ENCODE measurements around the gene SCN5A. TPM values are rescaled to one million over a fixed set of nuclear protein-coding genes. Genes with fewer than 3 reads are reported as not detected.

Gene SCN5A
- polyA plus RNA-seq, 1 of the 3 experiments (the other 2 are of a cell fraction): 0.18 TPM

- CTCF ChIA-PET: interaction anchor here (1.8 kb wide), 1 partner anchor 97 kb away, joined by 6 read pairs; no protein-coding TSS in a partner anchor
- Histone ChIP-seq H3K27me3 (ENCODE audit: insufficient read depth) (no peaks in the 10 kb centered on the region), H3K4me2 (no peak overlapping the region), H3K36me3 (replicated peaks in 1 of 2; ENCODE audit: control insufficient read depth in 1 of 2, insufficient read depth in 2 of 2, low read length in 1 of 2) (no peaks in the 10 kb centered on the region), H4K20me1 (ENCODE audit: insufficient read depth) (no peaks in the 10 kb centered on the region), H3K27ac (ENCODE audit: low read depth in 2 of 2, low read length in 1 of 2) (no peak overlapping the region), H3K9ac (no peak overlapping the region), H3F3A (replicated peaks; ENCODE audit: insufficient read depth) (no peaks in the 10 kb centered on the region), H3K9me2 (no peaks in the 10 kb centered on the region), H3K4me1 (ENCODE audit: control insufficient read depth in 1 of 2, insufficient read depth in 2 of 2, low read depth in 1 of 2, low read length in 1 of 2) (peaks cover 0 to 5% of the 10 kb centered on the region in 2 experiments; a peak in 1 of 4 replicates), H2AFZ (ENCODE audit: low read depth) (no peak overlapping the region), H3K79me2 (ENCODE audit: insufficient read depth) (no peaks in the 10 kb centered on the region), H3K9me3 (no peaks in the 10 kb centered on the region), H3K4me3 (ENCODE audit: low read depth in 2 of 2, low read length in 1 of 2) (no peak overlapping the region)
- POLR2A ChIA-PET: no interaction called here
- TF ChIP-seq GATA2 (CRISPR knock-in tag; IDR thresholded peaks at IDR 0.05) (no peak), CHD2 (IDR thresholded peaks at IDR 0.05; ENCODE audit: low read length, partially characterized antibody) (no peak), MXI1 (IDR thresholded peaks at IDR 0.05; ENCODE audit: low read depth, low read length) (no peak), MEF2A (IDR thresholded peaks at IDR 0.05; ENCODE audit: borderline replicate concordance, low read depth) (no peak), TCF12 (IDR thresholded peaks at IDR 0.05) (no peak), NRF1 (IDR thresholded peaks at IDR 0.05; ENCODE audit: low read depth, low read length) (no peak), YY1 (IDR thresholded peaks at IDR 0.05; ENCODE audit: low read depth) (no peak), MAX (IDR thresholded peaks at IDR 0.05; ENCODE audit: low read depth) (no peak), RXRA (IDR thresholded peaks at IDR 0.05; ENCODE audit: borderline replicate concordance, low read depth) (no peak), GABPA (IDR thresholded peaks at IDR 0.05; ENCODE audit: low read depth) (no peak), IRF3 (IDR thresholded peaks at IDR 0.05; ENCODE audit: low read depth, low read length) (no peak), NFIC (IDR thresholded peaks at IDR 0.05; ENCODE audit: borderline replicate concordance) (no peak), POLR2AphosphoS5 (IDR thresholded peaks at IDR 0.05; ENCODE audit: low read depth, low read length) (no peak), FOXM1 (IDR thresholded peaks at IDR 0.05; ENCODE audit: low read depth) (no peak), TEAD4 (IDR thresholded peaks at IDR 0.05; ENCODE audit: borderline replicate concordance, insufficient read depth) (no peak)
- TF ChIP-seq, protein P1, sequence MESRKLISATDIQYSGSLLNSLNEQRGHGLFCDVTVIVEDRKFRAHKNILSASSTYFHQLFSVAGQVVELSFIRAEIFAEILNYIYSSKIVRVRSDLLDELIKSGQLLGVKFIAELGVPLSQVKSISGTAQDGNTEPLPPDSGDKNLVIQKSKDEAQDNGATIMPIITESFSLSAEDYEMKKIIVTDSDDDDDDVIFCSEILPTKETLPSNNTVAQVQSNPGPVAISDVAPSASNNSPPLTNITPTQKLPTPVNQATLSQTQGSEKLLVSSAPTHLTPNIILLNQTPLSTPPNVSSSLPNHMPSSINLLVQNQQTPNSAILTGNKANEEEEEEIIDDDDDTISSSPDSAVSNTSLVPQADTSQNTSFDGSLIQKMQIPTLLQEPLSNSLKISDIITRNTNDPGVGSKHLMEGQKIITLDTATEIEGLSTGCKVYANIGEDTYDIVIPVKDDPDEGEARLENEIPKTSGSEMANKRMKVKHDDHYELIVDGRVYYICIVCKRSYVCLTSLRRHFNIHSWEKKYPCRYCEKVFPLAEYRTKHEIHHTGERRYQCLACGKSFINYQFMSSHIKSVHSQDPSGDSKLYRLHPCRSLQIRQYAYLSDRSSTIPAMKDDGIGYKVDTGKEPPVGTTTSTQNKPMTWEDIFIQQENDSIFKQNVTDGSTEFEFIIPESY (IDR thresholded peaks at IDR 0.05; ENCODE audit: borderline replicate concordance, low read depth): no peak
- DNase-seq: no peak
- WGBS (ENCODE audit: low lambda C conversion rate): 76% methylated on average over 5 of the region's 5 CpGs
Measured at GRCh38 chr3:38618343-38618742, 31.1 kb downstream of the SCN5A start.

- 43% methylated on average over 1 of the region's 5 CpGs for WGBS (ENCODE audit: low lambda C conversion rate)
- ChIA-PET CTCF (interaction anchor here (1.0 to 2.3 kb wide), 3 partner anchors 11 to 96 kb away, joined by 3 to 9 read pairs (median 6); no protein-coding TSS in a partner anchor), POLR2A (no interaction called here)
- H3F3A ChIP-seq (replicated peaks; ENCODE audit: insufficient read depth): no peaks in the 10 kb centered on the region
- TF ChIP-seq TAF1 (IDR thresholded peaks at IDR 0.05; ENCODE audit: borderline replicate concordance, low read depth, low read length): no peak
- TF ChIP-seq GABPA (IDR thresholded peaks at IDR 0.05; ENCODE audit: low read depth): no peak
- no peak for TF ChIP-seq GATA2 (CRISPR knock-in tag; IDR thresholded peaks at IDR 0.05)
- TF ChIP-seq RXRA (IDR thresholded peaks at IDR 0.05; ENCODE audit: borderline replicate concordance, low read depth): no peak
- TF ChIP-seq RFX5 (IDR thresholded peaks at IDR 0.05; ENCODE audit: low read length): no peak
- no peak for TF ChIP-seq POLR2AphosphoS5 (IDR thresholded peaks at IDR 0.05; ENCODE audit: low read depth, low read length)
- no peak for TF ChIP-seq MEF2A (IDR thresholded peaks at IDR 0.05; ENCODE audit: borderline replicate concordance, low read depth)
- no peak for TF ChIP-seq SMC3 (IDR thresholded peaks at IDR 0.05; ENCODE audit: low read depth, low read length)
- TF ChIP-seq EZH2phosphoT487 (IDR thresholded peaks at IDR 0.05; ENCODE audit: borderline replicate concordance, low read depth): no peak
- TF ChIP-seq USF1 (IDR thresholded peaks at IDR 0.05; ENCODE audit: borderline replicate concordance, low read depth): no peak
- TF ChIP-seq FOSL2 (IDR thresholded peaks at IDR 0.05; ENCODE audit: borderline replicate concordance, low read depth): no peak
- TF ChIP-seq, protein P2, sequence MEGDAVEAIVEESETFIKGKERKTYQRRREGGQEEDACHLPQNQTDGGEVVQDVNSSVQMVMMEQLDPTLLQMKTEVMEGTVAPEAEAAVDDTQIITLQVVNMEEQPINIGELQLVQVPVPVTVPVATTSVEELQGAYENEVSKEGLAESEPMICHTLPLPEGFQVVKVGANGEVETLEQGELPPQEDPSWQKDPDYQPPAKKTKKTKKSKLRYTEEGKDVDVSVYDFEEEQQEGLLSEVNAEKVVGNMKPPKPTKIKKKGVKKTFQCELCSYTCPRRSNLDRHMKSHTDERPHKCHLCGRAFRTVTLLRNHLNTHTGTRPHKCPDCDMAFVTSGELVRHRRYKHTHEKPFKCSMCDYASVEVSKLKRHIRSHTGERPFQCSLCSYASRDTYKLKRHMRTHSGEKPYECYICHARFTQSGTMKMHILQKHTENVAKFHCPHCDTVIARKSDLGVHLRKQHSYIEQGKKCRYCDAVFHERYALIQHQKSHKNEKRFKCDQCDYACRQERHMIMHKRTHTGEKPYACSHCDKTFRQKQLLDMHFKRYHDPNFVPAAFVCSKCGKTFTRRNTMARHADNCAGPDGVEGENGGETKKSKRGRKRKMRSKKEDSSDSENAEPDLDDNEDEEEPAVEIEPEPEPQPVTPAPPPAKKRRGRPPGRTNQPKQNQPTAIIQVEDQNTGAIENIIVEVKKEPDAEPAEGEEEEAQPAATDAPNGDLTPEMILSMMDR (IDR thresholded peaks at IDR 0.05): no peak
- no peaks in the 10 kb centered on the region for H4K20me1 ChIP-seq (ENCODE audit: insufficient read depth)
- H3K4me3 ChIP-seq (ENCODE audit: low read depth in 2 of 2, low read length in 1 of 2): no peak overlapping the region
- H3K4me2 ChIP-seq: no peak overlapping the region
- no peak overlapping the region for H3K27ac ChIP-seq (ENCODE audit: low read depth in 2 of 2, low read length in 1 of 2)
- no peaks in the 10 kb centered on the region for H3K9me2 ChIP-seq
- H3K36me3 ChIP-seq (replicated peaks in 1 of 2; ENCODE audit: control insufficient read depth in 1 of 2, insufficient read depth in 2 of 2, low read length in 1 of 2): no peaks in the 10 kb centered on the region
- no peak overlapping the region for H2AFZ ChIP-seq (ENCODE audit: low read depth)
- no peak for DNase-seq
- no peaks in the 10 kb centered on the region for H3K9me3 ChIP-seq
- peaks cover 0 to 5% of the 10 kb centered on the region in 2 experiments; a peak in 1 of 4 replicates for H3K4me1 ChIP-seq (ENCODE audit: control insufficient read depth in 1 of 2, insufficient read depth in 2 of 2, low read depth in 1 of 2, low read length in 1 of 2)
- no peaks in the 10 kb centered on the region for H3K27me3 ChIP-seq (ENCODE audit: insufficient read depth)
- no peaks in the 10 kb centered on the region for H3K79me2 ChIP-seq (ENCODE audit: insufficient read depth)
- H3K9ac ChIP-seq: no peak overlapping the region
Measured at GRCh38 chr3:38617586-38617985, 31.9 kb downstream of the SCN5A start.

Data from SK-N-SH (cell line).